ENCODE data around the gene TPRN. TPM values are rescaled to one million over a fixed set of nuclear protein-coding genes. Genes with fewer than 3 reads are reported as not detected.

The TPRN gene
- total RNA-seq, 1 donor from 2014 or later, result 8.2 TPM

- DNase-seq (ENCODE audit: low spot score), result no peak
- no peaks in the 10 kb centered on the region for H3K4me1 Mint-ChIP-seq (ENCODE audit: unreplicated experiment)
- H3K36me3 Mint-ChIP-seq (ENCODE audit: low read depth, unreplicated experiment), result peaks cover 3% of the 10 kb centered on the region
- H3K4me3 Mint-ChIP-seq (ENCODE audit: unreplicated experiment), result no peak overlapping the region
- TF ChIP-seq CTCF (IDR thresholded peaks at IDR 0.05; ENCODE audit: unreplicated experiment), result no peak
- no peaks in the 10 kb centered on the region for H3K9me3 Mint-ChIP-seq (ENCODE audit: unreplicated experiment)
- peaks cover 4% of the 10 kb centered on the region for H3K27me3 Mint-ChIP-seq (ENCODE audit: unreplicated experiment)
- H3K27ac Mint-ChIP-seq (ENCODE audit: unreplicated experiment), result no peak overlapping the region
These were observed 34.4 kb upstream of the TPRN start for GRCh38 chr9:137234758-137235423.

- peaks cover 3% of the 10 kb centered on the region for H3K36me3 Mint-ChIP-seq (ENCODE audit: low read depth, unreplicated experiment)
- no peak overlapping the region for H3K27ac Mint-ChIP-seq (ENCODE audit: unreplicated experiment)
- no peaks in the 10 kb centered on the region for H3K9me3 Mint-ChIP-seq (ENCODE audit: unreplicated experiment)
- TF ChIP-seq CTCF (IDR thresholded peaks at IDR 0.05; ENCODE audit: unreplicated experiment), result no peak
- H3K27me3 Mint-ChIP-seq (ENCODE audit: unreplicated experiment), result peaks cover 2% of the 10 kb centered on the region
- no peak for DNase-seq (ENCODE audit: low spot score)
- H3K4me3 Mint-ChIP-seq (ENCODE audit: unreplicated experiment), result no peak overlapping the region
- no peaks in the 10 kb centered on the region for H3K4me1 Mint-ChIP-seq (ENCODE audit: unreplicated experiment)
These were observed 33.6 kb upstream of the TPRN start for GRCh38 chr9:137234055-137234697.

GRCh38 chr9:137233143-137233980, 32.8 kb upstream of the TPRN start:
- no peak overlapping the region for H3K27ac Mint-ChIP-seq (ENCODE audit: unreplicated experiment)
- H3K36me3 Mint-ChIP-seq (ENCODE audit: low read depth, unreplicated experiment), result no peaks in the 10 kb centered on the region
- TF ChIP-seq CTCF (IDR thresholded peaks at IDR 0.05; ENCODE audit: unreplicated experiment), result no peak
- no peaks in the 10 kb centered on the region for H3K4me1 Mint-ChIP-seq (ENCODE audit: unreplicated experiment)
- no peak overlapping the region for H3K4me3 Mint-ChIP-seq (ENCODE audit: unreplicated experiment)
- H3K27me3 Mint-ChIP-seq (ENCODE audit: unreplicated experiment), result peaks cover 2% of the 10 kb centered on the region
- DNase-seq (ENCODE audit: low spot score), result no peak
- no peaks in the 10 kb centered on the region for H3K9me3 Mint-ChIP-seq (ENCODE audit: unreplicated experiment)

- no peaks in the 10 kb centered on the region for H3K9me3 Mint-ChIP-seq (ENCODE audit: unreplicated experiment)
- TF ChIP-seq CTCF (IDR thresholded peaks at IDR 0.05; ENCODE audit: unreplicated experiment), result no peak
- H3K27me3 Mint-ChIP-seq (ENCODE audit: unreplicated experiment), result no peaks in the 10 kb centered on the region
- H3K4me1 Mint-ChIP-seq (ENCODE audit: unreplicated experiment), result no peaks in the 10 kb centered on the region
- no peaks in the 10 kb centered on the region for H3K36me3 Mint-ChIP-seq (ENCODE audit: low read depth, unreplicated experiment)
- H3K27ac Mint-ChIP-seq (ENCODE audit: unreplicated experiment), result no peak overlapping the region
- no peak for DNase-seq (ENCODE audit: low spot score)
- no peak overlapping the region for H3K4me3 Mint-ChIP-seq (ENCODE audit: unreplicated experiment)
These were observed 32.0 kb upstream of the TPRN start for GRCh38 chr9:137232510-137232909.

All from endothelial cell (in vitro differentiated cells).